GM19023 (cell line): ENCODE results near the gene POPDC3.

Experiments used
- ATAC-seq: cut with Tn5 transposase; IDR thresholded peaks from one replicate; pipeline ENCODE4 v1.9.1; 2021; ENCODE audit warnings: mild to moderate bottlenecking, moderate library complexity; ENCODE audit not compliant: unreplicated experiment

Gene POPDC3

DNA sequence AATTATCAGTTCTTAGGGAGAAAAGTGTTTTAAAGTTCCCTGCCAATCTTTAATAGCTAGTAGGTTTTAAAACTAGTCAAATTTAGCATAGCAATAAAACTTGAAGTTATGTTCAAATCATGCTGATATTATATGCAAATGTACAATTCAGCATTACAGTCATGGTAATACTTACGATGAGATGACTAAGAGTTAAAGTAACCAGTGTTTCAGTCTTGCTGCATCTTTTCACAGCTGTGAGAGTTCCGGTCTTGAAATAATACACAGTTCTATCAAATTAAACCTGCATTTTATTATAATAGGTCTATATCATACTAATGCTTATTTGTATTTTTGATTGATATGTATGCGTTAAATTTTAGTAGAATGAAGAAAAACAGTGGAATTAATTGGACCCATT, 26.1 kb downstream of the POPDC3 start:
- no peak for ATAC-seq

- ATAC-seq, result no peak
Measured at GRCh38 chr6:105152880-105153279, 26.9 kb downstream of the POPDC3 start.

- ATAC-seq, result no peak
Measured at GRCh38 chr6:105151644-105152043, 28.2 kb downstream of the POPDC3 start.

DNA sequence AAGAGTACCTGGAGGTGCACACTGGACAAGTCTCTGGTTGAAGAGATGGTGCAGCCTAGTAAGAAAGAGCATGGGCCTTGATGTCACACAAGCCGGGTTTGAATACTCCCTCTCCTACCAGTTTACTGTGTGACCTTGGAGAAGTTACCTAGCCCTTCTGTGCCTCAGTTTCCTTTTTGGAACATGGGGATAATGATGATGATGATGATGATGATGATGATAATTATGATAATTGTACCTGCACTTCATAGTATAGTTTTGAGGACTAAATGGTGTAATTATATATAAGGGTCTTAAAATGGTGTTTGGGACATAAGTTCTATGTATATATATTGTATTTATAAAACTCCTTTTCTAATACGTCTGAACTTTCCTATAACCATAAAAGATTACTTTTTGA, 41.7 kb downstream of the POPDC3 start:
- ATAC-seq, result no peak

DNA sequence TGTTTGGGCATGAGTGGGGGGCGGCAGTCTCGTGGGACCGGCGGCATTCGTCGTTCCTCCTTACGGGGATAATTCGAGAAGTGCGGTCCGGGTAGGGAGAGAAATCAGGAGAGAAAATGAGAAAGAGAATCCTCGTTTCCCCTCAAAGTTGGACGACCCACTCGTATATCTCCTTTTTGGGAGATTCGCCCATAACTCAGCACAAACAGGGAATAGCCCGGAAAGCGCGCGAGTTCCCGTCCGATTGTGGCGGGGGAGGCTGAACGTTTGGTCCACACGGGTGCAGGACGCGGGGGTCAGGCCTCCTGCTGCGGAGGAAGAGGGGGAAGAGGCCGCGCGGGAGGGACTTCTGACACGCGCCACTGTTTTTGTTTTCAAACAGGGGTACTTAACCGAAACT, 42.4 kb downstream of the POPDC3 start:
- ATAC-seq, result no peak

DNA sequence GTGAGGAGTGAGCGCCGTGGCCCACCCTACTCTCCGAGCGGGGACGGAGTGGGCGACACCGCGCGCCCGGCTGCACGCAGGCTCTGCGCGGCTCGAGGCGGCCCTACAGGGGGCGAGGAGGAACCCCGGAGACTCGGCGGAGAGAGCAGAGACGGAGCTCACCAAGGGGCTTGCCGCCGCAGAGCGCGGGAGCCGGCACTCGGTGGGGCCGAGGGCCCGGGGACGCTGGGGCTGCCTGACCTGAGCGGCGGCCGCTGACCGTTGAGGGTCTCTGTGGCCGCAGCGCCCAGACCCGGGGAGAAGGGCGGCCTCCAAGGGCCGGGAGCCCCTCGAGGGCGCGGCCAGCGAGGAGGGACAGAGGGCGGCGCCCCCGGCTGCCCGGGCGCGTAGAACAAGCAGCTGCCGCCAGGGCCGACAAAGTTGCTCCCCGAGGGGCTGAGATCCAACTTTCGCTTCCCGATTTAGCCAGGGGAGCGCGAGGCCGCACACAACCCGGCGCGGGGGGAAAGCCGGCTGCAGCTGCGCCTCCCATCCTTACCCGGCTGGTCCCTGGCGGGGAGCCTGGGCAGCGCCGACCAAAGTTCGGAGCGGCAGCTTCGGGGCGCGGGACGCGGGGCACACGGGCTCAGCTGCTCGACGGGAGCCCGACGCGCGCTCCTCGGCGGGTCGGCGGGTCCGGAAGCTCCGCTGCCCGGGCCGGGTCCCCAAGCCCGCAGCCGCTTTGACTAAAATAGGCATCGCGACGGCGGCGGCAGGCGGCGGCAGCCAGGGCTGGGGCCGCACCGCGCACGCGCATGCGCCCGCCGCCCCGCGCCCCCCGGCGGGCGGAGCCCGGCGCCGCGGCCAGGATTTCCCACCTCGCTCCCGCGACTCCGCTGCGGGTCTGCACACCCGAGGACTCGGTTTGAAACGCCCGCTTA, 43.1 kb downstream of the POPDC3 start:
- no peak for ATAC-seq

GRCh38 chr6:105135907-105136430, 43.8 kb downstream of the POPDC3 start:
- ATAC-seq, result no peak

GRCh38 chr6:105135056-105135455, 44.8 kb downstream of the POPDC3 start:
- ATAC-seq, result no peak

DNA sequence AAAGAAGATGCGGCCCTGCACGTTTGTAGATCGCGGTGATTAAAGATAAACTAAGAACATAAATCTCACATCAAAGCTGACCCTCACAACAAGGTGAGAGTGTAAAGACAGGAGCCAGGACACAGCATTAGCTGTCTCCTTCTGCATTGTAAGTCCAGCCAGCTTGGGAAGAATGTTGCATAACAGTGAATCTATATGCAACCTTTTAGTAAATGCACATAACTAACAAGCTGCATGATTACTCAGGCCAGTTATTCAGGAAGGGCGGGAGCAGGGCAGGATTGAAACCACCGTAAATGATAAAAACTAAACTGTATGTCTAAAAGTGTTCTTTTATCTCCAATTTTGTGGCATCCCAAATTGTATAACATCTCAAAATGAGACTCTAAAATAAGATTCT, 57.1 kb downstream of the POPDC3 start:
- no peak for ATAC-seq

GRCh38 chr6:105121981-105122380, 57.8 kb downstream of the POPDC3 start:
- ATAC-seq, result no peak

DNA sequence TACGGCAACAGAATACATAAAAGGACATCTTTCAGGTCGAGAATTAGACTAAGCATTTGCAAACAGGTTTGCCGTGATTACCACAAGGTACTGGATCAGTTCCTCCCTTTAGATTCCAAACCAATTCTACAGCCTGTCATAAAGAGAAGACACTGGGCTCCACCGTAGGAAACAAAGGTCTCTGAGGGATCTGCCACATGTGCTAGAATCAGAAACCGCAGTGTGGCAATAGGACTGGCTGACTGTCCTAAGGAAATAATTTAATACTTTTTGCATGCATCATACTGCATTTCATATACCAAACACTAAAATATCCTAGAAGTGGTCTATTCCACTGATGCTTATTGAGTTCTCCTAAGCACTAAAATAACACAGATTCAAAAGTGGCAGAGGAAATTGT, 59.2 kb downstream of the POPDC3 start:
- no peak for ATAC-seq

- ATAC-seq, result no peak
Measured at GRCh38 chr6:105116150-105116549, 63.7 kb downstream of the POPDC3 start.

GRCh38 chr6:105113422-105113821, 66.4 kb downstream of the POPDC3 start:
- no peak for ATAC-seq

GRCh38 chr6:105112577-105112976, 67.2 kb downstream of the POPDC3 start:
- ATAC-seq, result no peak

DNA sequence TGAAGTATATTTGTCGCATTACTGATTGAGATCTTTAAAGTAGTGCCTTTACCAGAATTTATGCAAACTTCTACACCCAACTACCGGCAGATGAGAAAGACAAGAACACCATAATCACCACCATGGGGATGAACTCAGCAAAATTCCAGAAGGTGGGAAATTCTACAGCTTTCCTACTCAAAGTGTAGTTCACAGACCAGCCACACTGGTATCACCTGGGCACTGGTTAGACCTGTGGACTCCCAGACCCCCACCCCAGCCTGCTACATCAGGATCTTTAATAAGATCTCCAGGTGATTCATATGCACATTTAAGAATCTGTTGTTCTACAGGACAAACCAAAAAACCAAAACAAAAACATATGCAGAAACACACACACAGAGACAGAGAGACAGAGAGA, 67.9 kb downstream of the POPDC3 start:
- ATAC-seq, result no peak

DNA sequence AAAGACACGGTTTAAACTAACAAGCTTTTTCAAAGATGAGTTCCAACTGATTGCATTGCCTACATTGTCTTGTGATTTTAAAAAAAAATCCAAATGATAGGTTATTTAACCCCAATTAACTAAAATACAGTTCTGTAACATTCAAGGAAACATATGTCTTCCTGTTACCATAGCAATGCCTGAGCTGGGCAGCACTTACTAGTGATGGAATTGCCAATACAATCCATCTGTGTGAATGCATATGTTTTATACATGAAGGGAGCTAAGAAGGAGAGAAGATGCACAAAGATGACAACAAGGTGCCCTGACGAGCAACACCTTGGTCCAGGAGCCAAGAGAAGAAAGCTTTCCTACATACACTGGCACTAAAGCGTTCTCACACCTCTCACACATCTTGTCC, 68.7 kb downstream of the POPDC3 start:
- no peak for ATAC-seq

GRCh38 chr6:105109955-105110895, 69.6 kb downstream of the POPDC3 start:
- no peak for ATAC-seq

- ATAC-seq, result no peak
Measured at GRCh38 chr6:105108631-105109262, 71.1 kb downstream of the POPDC3 start.
